ENCODE measurements around the gene PER1. TPM values are rescaled to one million over a fixed set of nuclear protein-coding genes. Genes with fewer than 3 reads are reported as not detected.
"Not testable (repeated sequence)": the region's sequence is repeated elsewhere in the genome, so short reads cannot be mapped to it uniquely, and the experiment has no call there.

Gene PER1
- total RNA-seq, 1 experiment from 2014 or later = 43.5 TPM

DNA sequence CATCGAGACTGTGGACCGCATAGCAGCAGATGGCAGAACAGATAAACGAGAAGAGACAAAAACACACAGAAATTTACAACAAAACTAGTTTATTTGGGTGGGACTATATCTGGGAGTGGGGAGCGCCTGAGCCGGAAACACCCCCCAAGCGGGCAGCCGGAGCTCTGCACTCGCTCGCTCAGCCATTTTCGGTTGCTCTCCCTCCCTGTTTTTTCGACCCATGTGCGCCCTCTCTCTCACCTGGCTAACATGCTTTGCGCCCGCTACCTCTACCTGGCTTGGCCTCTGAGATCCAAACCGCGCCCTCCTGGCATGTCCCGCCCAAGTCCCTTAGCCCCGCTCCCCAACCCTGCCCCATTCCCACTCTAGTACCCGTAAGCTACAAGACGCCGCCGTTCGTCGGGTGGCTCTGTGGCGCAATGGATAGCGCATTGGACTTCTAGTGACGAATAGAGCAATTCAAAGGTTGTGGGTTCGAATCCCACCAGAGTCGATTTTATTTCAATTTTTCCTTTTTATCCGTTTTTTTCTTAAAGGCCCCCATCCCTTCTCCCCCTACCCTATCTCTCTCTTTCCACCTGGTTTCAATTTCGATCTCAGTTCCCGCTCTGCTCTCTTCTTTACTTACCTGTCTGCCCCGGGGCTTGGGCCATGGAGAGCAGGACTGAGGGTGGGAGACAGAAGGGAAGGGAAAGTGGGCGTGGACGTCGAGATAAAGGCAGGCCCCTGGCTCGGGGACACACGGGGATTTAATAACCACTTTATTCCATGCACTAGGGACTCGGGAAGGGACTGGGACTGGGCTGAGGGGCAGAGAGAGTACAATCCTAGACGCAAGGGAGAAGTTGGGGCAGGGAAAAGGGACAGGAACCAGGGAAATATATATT lies 31.4 kb downstream of the PER1 start:
- DNase-seq (ENCODE audit: low spot score) = peak; percentile 88

DNA sequence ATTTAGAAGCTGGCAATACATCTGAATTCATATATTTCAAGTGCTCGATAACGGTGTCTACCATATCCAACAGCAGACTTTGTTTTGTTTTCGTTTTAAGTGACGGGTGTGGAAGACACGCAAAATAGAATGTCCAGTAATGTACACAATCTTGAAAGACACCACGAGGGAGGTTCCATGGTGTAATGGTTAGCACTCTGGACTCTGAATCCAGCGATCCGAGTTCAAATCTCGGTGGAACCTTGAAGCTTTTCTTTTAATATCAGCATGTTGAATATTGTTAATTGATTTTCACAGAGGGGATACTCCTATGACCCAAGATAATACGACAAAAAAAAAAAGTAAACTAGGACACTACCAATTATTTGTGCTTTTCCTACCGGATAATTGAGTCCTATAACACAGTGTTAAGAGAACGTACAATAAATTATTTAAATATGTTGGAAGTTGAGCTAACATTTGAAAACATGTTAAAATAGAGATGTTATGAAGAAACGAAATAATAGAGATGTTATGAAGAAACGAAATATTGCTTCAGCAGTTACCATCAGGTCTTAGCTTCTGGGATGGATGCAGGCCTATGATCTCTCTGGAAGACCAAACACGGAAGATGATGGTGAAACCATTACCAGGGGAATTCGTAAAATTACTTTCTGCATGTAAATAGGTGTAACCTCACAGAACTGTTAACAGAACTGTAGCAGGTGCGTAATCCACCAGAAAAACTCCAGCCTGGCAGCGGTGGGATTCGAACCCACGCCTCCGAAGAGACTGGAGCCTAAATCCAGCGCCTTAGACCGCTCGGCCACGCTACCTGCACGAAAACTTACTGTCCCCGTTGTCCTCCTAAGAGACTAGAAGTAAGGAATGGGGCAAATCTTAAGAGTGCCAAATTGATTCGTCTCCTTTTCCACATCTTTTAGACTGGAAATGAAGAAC lies 32.4 kb downstream of the PER1 start:
- peak; percentile 93 for DNase-seq (ENCODE audit: low spot score)

DNA sequence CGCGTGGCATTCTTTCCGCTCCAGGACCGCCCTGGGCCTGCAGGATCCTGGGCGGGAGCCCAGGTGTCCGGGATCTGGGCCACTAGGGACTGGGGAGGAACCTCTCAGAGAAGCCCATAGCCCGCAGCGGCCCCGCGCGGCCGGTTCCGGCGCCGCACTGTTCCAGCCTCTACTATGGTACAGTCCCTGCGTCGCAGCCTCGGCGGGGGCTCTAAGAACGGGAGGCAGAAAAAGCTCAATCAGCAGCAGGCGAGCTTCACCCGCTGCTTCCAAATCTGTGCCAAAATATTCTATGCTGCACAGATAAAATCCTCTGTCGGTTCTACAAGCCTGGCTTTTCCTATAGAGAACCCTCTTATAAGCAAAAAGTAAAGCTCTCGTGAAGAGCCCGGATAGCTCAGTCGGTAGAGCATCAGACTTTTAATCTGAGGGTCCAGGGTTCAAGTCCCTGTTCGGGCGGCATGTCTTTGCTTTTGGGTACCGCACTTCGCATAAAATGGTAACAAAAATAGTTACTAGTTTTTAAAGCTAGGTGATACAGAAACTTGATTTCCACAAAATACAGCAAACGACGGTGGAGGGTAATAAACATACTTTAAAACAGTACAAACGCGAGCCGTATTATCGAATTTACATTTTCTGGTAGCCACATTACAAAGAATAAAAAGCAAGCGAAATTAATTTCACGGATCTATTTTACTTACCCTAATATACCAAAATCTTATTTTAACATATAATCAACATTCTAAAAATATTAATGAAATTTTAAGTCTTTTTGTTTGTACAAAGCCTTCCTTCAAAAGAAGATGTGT lies 33.2 kb downstream of the PER1 start:
- DNase-seq (ENCODE audit: low spot score) = peak; percentile 90

DNA sequence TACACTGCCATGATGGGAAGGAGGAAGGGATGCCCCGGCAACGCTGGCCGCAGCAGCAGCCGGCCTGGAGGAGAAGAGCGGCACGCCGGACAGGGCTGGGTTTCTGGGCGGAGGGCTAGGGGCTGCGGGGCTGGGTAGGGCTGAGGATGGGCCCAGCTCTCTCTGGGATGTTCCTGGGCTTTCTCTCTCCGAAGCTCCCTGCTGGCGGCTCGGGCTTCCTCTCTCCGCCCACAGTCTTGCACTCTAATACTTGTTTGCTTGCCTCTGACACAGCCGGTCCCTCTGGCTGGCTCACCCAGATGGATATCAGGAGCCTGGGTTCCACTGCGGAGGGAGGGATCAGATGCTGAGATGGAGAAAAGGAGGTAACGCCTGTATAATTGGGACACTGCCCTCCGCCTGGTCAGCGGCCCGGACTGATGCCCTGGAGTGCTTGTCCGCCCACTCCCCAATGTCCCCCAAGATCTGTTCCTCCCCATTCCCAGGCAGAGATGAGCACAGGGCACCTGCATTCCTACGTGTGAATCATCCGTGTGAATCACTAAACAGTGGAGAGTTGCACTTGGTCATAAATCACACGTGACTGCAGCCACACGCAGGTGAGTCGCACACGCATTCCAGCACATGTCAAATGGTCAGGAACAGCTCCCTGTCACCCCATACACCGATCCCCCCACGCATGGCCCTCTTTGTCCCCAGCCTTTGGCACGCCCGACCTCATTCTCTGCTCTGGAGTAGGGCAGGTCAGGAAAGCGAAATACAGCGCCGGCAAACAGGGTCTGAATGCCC lies 34.0 kb downstream of the PER1 start, which contains the start of gene ALOXE3:
Gene ALOXE3 (minus strand): TSS at position 535 of the 789 bp plus-strand sequence. CDS start 524 bp downstream, at position 11.
- peak; percentile 58 for DNase-seq (ENCODE audit: low spot score)

DNA sequence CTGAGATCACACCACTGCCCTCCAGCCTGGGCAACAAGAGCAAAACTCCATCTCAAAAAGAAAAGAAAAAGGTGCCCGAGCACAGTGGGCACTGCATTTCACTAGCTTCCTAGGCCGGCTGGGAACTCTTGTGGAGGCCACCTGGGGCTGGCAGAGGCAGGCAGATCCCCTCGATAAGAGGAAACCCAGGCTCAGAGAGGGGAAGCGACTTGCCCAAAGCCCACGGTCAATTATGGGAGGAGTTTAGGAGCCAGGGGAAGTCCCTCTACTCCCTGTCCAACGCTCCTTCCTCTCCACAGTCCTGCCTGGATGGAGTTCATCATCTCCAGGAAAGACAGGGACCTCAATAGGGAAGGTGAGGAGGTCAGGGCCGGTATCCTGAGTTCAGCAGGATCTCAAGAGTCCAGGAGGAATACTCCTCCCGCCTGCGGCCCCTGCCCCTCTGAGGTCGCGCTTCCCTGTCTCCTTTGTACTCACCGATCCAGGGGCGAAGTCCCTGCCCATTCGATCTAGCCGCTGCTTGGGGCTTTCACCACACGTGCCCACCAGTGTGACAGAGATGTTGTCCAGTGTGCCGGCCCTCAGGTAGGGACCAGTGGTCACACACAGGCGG lies 34.7 kb downstream of the PER1 start:
- DNase-seq (ENCODE audit: low spot score) = no peak

DNA sequence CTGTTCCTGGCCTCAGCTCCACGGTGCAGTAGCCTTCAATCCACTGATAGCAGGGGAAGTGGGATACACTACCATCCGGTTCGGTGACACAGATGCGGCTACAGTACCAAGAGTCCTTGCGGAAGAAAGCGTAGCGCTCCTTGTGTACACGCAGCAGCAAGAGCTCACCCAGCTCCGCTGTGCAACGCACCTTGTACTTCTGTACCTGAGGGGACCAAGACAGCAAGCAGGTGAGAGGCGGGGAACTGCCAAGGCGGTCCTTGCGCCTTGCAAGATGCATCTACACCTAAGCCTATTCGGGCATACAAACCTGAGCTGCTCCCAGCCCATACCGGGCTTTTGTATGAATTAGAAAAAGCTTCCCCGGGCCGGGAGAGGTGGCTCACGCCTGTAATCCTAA lies 35.4 kb downstream of the PER1 start:
- no peak for DNase-seq (ENCODE audit: low spot score)

DNA sequence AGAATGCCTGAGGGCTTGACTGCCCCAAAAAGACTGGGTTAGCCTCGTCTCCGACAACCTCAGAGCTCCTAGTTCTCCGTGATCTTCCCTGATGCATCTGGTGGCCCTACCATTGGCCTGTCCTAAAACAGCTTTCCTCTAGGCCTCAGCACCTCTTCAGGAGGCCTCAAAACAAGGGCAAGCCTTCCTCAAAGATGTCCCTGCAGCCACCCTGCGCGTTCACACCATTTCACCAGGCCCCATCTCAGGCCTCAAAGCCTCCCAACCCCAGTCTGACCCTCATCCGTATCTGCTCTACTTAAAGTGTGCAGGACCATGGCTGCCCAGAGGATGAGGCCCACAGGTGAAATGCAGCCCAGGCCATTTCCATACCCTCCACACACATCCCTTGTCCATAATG lies 41.3 kb downstream of the PER1 start:
- DNase-seq (ENCODE audit: low spot score) = no peak

DNA sequence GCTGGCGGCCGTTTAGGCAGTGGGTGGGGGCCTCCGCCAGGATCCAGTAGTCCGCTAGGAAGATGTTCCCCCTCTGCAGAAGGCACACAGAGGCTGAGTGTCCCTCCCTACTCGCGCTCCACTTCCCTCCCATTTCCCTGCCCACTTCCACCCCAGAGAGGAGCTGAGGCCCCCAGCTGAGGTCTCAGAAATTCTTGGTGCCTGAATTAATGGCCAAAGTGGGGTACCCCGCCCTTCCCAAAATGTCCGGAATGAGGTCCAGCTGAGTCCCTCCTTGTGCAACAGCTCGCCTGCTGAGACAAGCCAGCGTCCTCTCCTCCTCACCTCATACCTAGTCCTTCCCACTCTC lies 41.8 kb downstream of the PER1 start:
- no peak for DNase-seq (ENCODE audit: low spot score)

DNA sequence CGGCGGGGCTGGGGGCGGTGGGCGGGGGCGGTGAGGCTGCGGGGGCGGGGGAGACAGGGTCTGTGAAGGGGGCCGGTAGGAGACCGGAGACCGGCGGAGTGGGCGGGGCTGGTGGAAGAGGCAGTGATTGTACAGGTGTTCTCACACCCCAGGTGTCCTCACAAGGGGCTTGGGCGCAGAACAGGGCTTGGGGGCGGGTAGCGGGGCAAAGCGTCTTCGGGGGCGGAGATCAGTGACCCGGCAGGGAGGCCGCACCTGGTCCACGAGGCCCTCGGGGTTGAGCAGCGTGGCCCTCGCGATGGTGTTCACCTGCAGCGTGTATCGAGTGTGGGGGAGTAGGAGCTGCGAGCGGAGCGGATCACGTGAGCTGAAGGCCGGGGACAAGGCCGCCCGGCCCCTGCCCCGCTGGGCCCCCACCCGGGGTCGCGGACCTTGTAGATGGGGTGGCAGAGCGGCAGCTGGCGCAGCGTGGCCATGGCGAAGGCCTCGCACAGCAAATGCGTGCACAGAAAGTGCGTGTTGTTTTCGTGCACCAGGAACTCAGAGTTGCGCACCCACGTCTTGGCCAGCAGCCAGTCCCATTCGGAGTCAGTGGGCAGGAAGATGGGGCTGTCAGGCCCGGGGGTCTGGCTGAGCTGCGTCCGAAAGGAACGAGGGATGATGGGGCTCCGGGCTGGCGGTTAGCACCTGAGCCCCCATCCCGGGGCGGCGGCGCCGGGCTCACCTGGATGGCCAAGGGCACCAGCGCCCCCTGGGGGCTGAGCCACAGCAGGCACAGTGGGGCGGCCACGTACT lies 42.3 kb downstream of the PER1 start:
- DNase-seq (ENCODE audit: low spot score) = peak; percentile 54

DNA sequence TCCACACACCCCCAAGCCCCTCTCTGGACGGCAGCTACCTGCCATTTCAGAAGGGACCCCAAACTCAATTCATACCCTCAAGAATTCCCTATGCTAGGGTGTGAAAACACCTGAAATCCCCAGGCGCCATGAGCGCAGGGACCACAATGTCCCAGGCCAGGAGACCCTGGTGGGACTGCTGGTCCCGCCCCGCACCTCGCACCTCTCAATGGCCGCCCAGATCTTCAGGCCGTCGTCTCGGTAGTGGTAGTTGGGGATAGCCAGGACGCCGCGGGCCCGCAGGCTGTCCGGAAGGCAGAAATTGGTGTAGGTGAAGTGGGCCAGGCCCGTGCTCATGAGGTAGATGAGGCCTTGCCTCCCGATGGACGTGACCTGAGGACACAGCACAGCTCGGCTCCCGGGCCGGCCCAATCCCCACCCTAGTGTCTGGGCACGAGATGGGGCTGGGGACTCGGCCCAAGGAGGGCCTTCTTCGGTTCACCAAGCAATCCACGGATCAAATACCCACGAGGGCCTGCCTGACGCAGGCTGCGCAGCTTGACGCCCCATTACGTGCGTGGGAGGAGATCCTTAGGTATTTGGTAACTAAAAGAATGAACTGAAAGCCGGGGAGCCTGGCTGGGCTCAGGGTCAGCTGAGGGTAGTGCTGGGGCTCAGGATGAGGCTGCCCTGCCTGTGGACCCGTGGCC lies 43.1 kb downstream of the PER1 start:
- DNase-seq (ENCODE audit: low spot score) = no peak

DNA sequence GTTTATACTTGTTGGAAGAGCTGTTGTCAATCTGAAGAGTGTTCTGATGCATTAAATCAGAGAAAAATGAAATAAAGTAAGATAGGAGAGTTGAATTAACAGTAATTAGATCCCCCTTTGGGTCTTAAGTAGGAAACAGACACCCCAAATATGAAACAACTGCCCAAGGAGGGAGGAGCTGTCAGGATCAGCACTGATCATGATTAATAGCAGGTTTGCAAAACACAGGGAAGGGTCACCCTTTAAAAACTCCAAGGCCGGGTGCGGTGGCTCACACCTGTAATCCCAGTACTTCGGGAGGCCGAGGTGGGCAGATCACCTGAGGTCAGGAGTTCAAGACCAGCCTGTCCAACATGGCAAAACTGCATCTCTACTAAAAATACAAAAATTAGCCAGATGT lies 45.2 kb downstream of the PER1 start:
- DNase-seq (ENCODE audit: low spot score) = not testable (repeated sequence)

DNA sequence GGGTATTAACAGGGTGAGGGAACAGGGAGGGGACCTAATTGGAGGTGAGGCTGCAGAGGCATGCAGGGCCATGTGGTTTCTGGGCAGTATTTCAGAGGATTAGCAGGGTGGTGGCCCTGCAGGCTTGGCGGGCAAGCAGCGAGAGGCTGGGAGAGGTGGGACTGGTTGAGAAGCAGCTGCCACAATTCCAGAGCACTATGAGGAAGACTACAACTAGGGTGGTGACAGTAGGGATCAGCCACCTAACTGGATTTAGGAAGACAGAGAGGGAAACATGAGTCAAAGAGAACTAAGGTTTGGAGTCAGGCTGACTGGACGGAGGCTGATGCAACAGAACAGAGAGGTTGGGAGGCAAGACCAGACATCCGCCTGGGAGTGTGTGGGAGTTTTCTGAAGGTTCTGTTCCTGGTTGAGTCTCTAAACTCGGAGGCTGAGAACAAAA lies 46.2 kb downstream of the PER1 start:
- no peak for DNase-seq (ENCODE audit: low spot score)

DNA sequence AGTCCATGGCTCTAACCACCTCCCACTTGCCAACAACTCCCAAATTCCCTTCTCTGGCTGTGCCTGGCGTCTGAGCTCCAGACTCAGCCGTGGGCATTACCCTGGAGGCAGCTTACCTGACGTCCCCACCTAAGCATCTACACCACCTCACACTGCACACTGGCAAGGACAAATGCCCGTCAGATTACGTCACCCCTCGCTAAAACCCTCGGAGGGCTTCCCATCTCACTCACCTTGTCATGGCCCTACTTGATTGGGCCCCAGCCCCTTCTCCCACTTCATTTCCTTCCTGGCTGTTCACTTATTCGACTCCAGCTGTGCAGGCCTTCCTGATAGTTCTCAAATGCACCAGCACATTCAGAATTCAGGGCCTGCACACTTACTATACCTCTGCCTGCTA lies 47.3 kb downstream of the PER1 start:
- DNase-seq (ENCODE audit: low spot score) = no peak

DNA sequence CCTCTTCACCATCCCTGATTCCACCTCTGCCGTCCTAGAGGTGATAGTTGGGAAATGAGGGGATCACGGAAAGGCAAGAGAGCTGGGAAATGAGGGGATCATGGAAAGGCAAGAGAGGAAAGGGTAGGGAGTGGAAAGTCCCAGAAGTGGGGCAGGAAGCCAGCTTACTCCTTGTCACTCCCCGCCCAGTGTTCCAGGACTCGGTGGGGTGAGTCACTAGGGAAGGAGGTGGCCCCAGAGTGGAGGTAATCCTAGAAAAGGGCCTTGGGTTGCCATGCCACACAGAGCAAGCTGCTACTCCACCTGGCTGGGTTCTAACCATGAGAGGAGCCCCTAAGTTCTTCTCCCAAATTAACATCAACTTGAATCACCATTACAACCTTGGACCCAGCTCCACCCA lies 48.7 kb downstream of the PER1 start:
- no peak for DNase-seq (ENCODE audit: low spot score)

DNA sequence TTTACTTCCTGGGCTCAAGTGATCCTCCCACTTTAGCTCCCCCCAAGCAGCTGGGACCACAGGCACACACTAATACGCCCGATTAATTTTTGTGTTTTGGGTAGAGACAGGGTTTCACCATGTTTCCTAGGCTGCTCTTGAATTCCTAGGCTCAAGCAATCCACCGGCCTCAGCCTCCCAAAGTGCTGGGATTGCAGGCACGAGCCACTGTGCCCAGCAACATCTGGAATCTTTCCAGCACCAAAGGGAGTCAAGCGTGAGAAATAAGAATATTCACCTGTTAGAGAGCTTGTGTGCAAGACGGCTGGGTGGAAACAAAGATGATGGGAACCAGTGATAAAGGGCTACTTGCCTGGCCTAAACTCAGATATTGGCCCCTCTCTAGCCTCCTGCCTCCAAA lies 50.5 kb downstream of the PER1 start:
- no peak for DNase-seq (ENCODE audit: low spot score)

DNA sequence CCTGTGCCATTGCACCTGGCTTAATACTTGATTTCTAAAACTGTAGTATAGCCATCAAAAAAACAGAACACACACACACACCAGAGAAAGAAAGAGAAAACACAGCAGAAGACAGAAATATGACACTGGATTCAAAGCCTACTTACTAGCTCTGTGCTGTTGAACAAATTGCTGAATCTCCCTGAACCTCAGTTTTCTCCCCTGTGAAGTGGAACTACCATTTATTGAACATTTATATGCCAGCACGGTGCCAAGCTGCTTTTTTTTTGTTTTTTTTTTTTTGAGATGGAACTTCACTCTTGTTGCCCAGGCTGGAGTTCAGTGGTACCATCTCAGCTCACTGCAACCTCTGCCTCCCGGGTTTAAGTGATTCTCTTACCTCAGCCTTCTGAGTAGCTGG lies 51.4 kb downstream of the PER1 start:
- no peak for DNase-seq (ENCODE audit: low spot score)

DNA sequence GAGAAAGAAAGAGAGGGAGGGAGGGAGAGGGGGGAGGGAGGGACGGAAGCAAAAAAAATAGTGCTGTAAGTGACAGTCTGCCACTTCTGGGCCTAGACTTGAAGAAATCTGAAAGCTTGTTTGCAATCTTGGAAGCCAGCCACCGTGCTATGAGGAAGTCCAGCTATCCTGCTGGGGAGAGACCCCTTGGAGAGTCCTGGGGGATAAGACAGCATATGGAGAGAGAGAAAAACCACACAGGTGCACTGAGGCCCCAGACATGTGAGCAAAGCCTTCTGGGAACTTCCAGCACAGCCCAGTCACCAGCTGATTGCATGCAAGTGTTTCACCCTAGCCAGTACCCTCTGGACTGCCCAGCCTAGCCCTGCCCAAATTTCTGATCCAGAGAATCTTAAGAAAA lies 52.1 kb downstream of the PER1 start:
- no peak for DNase-seq (ENCODE audit: low spot score)

DNA sequence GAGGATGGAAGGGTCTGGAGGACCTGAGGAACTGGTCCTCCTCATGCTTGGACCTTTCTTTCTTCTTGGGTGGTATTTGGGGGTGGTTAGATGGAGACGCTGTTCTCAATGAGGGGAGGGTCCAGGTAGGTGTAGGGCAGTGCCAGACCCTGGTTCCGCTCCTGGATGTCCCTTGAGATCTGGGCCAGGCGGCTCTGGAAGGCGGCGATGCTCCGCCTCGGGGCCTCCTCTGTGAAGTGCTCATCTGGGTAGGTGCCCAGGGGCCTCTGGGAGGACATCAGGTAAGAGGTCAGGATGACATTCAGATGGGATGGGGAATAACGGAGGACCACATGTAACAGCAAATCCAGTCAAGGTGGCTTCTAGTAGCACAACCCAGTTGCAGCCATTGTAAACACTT lies 55.7 kb downstream of the PER1 start:
- no peak for DNase-seq (ENCODE audit: low spot score)

DNA sequence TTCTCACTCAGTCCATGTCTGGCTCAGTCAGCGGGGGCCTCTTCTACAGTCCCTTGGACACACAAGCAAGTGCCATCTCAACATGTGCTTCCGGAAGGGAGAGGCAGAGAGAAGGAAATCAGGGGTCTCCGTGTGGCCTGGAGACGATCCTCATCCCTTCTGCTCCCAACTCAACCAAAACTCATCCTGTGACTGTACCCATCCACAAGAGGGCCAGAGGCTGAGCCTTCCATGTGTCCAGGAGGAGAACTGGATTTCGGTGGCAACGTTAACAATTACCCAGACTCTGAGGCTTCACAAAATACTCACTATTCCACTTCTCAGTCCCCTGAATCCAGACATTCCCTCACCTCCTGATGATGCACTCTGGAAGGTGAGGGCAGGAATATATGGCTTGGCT lies 56.8 kb downstream of the PER1 start:
- DNase-seq (ENCODE audit: low spot score) = no peak

All from HT-29 (cell line).